ENCODE results near the gene ETS1.

DNA sequence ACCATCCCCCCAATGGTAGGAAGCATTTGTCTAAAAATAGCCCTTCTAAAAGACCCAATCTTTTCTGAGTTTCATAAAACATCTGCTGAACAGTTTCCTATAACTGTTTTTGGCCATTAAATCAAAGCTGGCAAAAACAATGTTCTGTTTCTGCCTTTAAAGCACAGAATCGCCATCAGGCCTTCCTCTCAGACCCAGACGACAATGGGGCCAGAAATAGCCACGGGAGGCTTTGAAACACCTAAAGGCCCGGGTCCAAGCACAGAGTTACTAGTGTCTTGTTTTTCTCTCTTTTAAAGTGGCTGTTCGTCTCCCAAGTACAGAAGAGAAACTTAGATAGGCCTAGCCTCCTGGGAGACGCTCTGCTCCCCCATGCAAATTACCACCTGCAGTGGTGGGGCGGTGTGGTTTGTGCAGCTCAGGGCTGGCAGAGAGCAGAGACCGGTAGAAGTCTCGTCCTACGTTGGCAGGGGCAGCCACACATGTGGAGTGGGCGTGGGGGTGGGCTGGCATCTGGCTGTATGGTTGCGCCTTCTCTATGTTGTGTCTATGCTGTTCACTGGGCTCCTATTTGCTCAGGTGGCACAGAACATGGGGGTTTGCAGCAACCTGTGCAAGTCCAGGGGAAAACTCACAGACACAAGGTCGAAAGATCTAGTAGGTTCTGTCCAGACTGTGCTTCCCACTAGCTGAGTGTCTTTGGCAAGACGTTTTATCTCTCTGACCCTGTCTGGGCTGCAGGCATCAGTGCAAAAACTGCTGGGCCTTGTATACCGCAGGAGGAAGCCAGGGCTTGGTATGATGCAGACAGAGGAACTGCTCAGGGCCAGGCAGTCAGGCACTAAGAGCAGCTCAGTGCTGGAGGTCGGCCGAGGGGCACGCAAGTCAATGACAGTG lies 23.6 kb upstream of the ETS1 start:
- TF ChIP-seq, protein P1, sequence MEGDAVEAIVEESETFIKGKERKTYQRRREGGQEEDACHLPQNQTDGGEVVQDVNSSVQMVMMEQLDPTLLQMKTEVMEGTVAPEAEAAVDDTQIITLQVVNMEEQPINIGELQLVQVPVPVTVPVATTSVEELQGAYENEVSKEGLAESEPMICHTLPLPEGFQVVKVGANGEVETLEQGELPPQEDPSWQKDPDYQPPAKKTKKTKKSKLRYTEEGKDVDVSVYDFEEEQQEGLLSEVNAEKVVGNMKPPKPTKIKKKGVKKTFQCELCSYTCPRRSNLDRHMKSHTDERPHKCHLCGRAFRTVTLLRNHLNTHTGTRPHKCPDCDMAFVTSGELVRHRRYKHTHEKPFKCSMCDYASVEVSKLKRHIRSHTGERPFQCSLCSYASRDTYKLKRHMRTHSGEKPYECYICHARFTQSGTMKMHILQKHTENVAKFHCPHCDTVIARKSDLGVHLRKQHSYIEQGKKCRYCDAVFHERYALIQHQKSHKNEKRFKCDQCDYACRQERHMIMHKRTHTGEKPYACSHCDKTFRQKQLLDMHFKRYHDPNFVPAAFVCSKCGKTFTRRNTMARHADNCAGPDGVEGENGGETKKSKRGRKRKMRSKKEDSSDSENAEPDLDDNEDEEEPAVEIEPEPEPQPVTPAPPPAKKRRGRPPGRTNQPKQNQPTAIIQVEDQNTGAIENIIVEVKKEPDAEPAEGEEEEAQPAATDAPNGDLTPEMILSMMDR (IDR thresholded peaks at IDR 0.05 in 4 of 5, conservative IDR thresholded peaks at IDR 0.05 in 1 of 5) = no peak
- no peak for TF ChIP-seq POLR2A (IDR thresholded peaks at IDR 0.05)

All from gastrocnemius medialis (tissue), 4 donors.